GM12865 (cell line): ENCODE measurements around the gene ELMO1.

Experiments used
- DNase-seq: peaks from one replicate; pipeline ENCODE4 v3.0.0; 2010; ENCODE audit warnings: low read depth
- H3K4me3 ChIP-seq: 2 replicates; pipeline ENCODE4 v1.5.1; 2011; ENCODE audit warnings: mild to moderate bottlenecking, low read depth, low read length, control low read depth
- CTCF ChIP-seq: IDR thresholded peaks from 2 replicates; pipeline ENCODE4 v1.5.1; 2011; ENCODE audit warnings: low read length, control low read depth, low read depth, inconsistent platforms; ENCODE audit not compliant: insufficient read depth; ENCODE audit errors: missing control alignments

The ELMO1 gene

GRCh38 chr7:37011151-37011890 is 437.3 kb downstream of the ELMO1 start:
- TF ChIP-seq CTCF = no peak
- no peak for DNase-seq
- no peak overlapping the region for H3K4me3 ChIP-seq

- no peak for TF ChIP-seq CTCF
- H3K4me3 ChIP-seq = no peak overlapping the region
- no peak for DNase-seq
These were observed 439.5 kb downstream of the ELMO1 start for GRCh38 chr7:37009125-37009675.

GRCh38 chr7:37007691-37008090 is 441.0 kb downstream of the ELMO1 start:
- no peak overlapping the region for H3K4me3 ChIP-seq
- no peak for DNase-seq
- TF ChIP-seq CTCF = no peak

GRCh38 chr7:37007268-37007667 is 441.4 kb downstream of the ELMO1 start:
- no peak for TF ChIP-seq CTCF
- DNase-seq = no peak
- no peak overlapping the region for H3K4me3 ChIP-seq

- no peak for TF ChIP-seq CTCF
- H3K4me3 ChIP-seq = no peak overlapping the region
These were observed 441.9 kb downstream of the ELMO1 start for GRCh38 chr7:37006764-37007163.

GRCh38 chr7:37000511-37000910 is 448.2 kb downstream of the ELMO1 start:
- no peak for TF ChIP-seq CTCF
- no peak for DNase-seq
- no peak overlapping the region for H3K4me3 ChIP-seq

More at GRCh38 chr7:37006764-37007163, 441.9 kb downstream of the ELMO1 start:
- no peak for DNase-seq
